ENCODE data around the gene IL20RA.
"Not testable (repeated sequence)": the region's sequence is repeated elsewhere in the genome, so short reads cannot be mapped to it uniquely, and the experiment has no call there.

IL20RA gene

DNA sequence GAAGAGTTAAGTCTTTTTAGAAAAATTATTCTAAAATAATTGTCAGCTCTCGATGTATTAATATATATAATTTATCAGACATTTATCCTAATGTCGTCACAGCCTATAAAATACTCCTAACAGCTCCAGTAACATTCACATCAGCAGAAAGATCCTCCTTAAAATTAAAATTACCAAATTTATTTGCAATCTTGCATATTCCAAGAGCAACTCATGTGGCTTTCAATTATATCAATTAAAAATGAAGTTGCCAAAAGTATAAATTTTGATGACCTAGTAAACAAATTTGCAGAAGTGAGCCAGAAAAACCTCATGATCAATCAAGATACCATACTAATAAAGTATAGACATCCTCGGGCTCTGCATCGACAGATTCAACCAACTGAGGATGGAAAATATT is 60.2 kb downstream of the IL20RA start:
- no peak for TF ChIP-seq ZNF274 (IDR thresholded peaks at IDR 0.05; ENCODE audit: low read depth, low read length)
- H3K4me3 ChIP-seq (ENCODE audit: low read length), result no peak overlapping the region

DNA sequence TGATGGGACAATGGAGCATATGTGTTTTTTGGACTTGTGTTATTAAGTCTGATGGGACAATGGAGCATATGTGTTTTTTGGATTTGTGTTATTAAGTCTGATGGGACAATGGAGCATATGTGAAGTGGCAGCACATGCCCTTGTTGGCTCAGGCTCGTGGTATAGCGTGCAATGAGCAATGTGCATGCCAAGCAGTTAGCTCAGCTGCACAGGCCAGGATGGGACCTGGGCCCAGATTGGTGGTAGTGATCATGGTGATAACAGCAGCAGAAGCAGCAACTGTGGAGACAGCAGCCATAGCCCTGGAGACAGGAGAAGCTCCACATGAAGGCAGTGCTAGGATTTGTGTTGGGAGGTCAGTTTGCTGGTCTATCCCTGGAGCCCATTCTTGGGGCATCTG is 61.1 kb downstream of the IL20RA start:
- TF ChIP-seq ZNF274 (IDR thresholded peaks at IDR 0.05; ENCODE audit: low read depth, low read length), result no peak

DNA sequence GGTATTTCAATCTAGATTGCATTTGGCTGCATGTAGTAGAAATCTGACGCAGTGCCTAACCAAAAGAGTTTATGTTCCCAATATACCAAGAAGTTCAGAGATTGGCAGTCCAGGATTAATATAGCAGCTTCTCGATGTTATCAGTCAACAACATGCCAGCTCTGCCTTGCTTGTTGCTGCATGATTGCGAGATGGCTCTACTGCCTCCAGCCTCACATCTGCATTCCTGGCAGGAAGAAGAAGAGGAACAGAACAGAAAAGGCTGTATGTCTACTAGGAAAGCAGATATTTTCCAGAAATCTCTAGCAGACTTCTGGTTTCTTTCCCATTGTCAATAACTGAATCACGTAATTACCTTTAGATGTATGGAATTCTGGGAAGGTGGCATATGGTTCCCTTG is 61.8 kb downstream of the IL20RA start:
- TF ChIP-seq ZNF274 (IDR thresholded peaks at IDR 0.05; ENCODE audit: low read depth, low read length), result no peak
- no peak overlapping the region for H3K4me3 ChIP-seq (ENCODE audit: low read length)

More for the DNA sequence above, 61.1 kb downstream of the IL20RA start:
- no peak overlapping the region for H3K4me3 ChIP-seq (ENCODE audit: low read length)

DNA sequence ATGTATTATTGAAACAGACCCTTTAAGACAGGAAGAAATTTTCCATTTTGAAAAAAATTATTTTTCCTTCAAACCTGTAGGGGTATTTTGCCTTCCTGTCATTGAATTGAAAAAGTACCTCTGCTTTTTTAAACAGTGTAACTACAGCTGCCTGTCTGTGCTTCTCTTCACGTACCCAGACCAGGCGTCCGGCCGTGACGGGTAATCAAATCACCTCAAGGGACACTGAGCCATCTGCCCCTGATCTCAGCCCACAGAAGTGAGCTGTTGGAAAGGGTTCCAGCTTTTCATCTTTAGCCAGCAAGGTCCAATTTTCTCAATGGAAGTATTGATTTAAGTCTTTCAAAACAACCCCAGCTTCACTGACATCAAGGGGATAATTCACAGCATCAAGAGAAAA is 64.7 kb downstream of the IL20RA start:
- no peak for TF ChIP-seq ZNF274 (IDR thresholded peaks at IDR 0.05; ENCODE audit: low read depth, low read length)

DNA sequence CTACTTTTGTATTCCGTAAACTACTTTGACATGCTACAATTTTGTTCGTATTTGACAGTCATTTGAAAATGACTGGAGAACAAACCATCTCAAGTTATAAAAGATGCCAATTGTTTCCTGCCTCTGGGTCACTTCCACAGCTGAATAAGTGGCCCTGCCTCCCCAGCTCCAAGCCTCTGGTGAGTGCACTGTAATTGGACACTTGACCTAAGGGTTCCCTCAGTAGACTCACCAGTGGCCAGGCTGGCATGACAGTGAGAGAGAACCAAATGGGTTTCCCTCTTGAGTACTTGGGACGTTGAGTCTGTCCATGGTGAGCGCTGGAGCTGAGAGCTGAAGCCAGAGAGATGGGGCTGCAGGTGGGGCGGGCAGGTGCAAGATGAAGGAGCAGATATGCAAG is 65.6 kb downstream of the IL20RA start:
- no peak overlapping the region for H3K4me3 ChIP-seq (ENCODE audit: low read length)
- TF ChIP-seq ZNF274 (IDR thresholded peaks at IDR 0.05; ENCODE audit: low read depth, low read length), result no peak

More for the DNA sequence above, 64.7 kb downstream of the IL20RA start:
- H3K4me3 ChIP-seq (ENCODE audit: low read length), result no peak overlapping the region

DNA sequence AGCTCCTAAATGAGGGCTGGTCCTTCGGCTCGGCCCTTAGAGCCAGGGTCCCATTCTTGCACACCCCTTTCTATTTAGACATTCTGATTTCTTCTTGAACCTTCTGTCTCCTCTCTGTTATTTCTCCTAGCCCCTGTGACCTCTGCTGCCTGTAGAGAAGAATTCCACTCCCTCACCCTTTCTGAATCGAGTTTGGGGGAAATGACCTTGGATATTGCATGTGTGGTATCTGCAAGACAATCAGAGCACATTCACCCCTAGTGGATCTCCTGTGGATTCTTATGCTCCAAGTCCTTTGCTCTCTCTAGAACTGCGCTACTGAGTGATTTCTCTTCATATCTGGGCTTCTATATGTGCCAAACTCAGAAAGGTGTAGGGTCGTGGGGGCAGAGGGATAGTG is 67.7 kb downstream of the IL20RA start:
- H3K4me3 ChIP-seq (ENCODE audit: low read length), result no peak overlapping the region
- TF ChIP-seq ZNF274 (IDR thresholded peaks at IDR 0.05; ENCODE audit: low read depth, low read length), result no peak

DNA sequence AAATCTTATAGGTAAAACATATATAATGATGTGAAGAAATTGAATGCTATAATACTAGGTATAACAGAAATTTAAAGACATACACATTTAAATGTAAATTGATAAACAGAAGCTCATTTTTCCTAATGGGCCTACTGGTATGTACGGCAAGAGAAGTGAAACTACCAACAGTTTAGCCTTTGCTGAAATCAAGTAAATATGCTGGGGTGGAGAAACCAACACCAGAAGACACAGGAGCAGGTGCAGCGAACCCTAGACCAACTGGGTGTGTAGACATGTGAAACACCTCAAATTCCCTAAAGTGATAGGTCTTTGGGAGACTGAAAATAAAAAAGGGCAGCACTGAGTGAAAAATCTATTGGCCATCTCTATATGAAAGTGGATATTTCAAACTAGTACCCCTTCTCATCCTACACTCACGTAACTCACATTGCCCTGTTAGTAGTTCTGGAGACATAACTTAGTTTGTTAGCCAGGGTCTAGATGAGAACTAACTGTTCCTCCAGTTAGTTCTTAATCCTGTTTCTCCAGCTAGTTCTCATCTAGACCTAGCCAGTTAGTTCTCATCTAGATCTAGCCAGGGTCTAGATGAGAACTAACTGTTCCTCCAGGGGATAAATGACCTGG is 69.6 kb downstream of the IL20RA start:
- TF ChIP-seq ZNF274 (IDR thresholded peaks at IDR 0.05; ENCODE audit: low read depth, low read length), result no peak

DNA sequence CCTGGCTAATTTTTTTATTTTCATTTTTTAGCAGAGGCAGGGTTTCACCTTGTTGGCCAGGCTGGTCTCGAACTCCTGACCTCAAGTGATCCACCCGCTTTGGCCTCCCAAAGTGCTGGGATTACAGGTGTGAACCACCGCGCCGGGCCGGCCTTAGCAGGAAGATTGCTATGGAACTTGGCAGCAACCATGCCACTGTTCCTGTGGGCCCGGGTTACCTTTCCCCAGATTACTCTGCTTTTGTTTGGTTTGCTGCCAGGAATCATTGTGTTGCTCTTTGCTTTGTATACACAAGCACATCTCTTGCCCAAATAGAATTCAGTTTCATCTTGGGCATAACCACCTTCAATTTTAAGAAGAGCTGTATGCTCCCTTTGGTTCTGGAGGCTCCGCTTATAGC is 71.0 kb downstream of the IL20RA start:
- not testable (repeated sequence) for H3K4me3 ChIP-seq (ENCODE audit: low read length)

More for the DNA sequence above, 69.6 kb downstream of the IL20RA start:
- no peak overlapping the region for H3K4me3 ChIP-seq (ENCODE audit: low read length)

DNA sequence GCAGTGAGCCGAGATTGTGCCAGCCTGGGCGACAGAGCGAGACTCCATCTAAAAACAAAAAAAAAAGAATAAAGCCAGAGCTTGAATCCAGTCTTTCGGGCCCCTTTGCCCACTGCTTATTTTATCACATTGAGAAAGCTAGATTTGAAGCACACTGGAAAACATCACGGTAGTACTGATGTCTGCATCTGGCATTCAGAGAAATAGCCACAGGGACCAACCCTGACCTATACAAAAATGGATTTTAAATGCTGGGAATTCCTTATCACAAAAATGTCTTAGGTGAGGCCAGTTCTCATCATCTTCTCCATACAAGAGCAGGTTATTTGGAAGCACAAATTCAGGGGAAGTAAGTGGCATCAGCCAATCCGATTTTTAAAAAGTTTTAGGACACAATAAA is 73.2 kb downstream of the IL20RA start:
- H3K4me3 ChIP-seq (ENCODE audit: low read length), result no peak overlapping the region
- TF ChIP-seq ZNF274 (IDR thresholded peaks at IDR 0.05; ENCODE audit: low read depth, low read length), result no peak

DNA sequence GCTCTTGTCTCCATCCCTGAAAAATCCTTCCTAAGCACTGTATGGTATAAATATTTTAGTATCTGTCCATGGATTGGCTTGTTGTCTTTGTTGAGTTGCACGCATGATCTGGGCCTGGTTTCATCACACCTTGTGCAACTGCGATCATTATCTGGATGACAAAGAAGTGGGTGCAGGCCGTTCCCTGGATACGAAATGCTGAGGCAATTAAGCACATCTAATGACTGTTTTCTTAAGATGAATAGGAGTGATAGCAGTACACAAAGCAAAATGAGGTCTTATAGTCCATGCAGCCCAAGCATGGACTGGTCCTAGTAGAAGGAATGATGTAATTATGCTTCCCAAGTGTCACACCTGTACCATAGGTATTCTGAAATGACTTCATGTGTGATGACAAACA is 74.8 kb downstream of the IL20RA start:
- no peak overlapping the region for H3K4me3 ChIP-seq (ENCODE audit: low read length)
- no peak for TF ChIP-seq ZNF274 (IDR thresholded peaks at IDR 0.05; ENCODE audit: low read depth, low read length)

DNA sequence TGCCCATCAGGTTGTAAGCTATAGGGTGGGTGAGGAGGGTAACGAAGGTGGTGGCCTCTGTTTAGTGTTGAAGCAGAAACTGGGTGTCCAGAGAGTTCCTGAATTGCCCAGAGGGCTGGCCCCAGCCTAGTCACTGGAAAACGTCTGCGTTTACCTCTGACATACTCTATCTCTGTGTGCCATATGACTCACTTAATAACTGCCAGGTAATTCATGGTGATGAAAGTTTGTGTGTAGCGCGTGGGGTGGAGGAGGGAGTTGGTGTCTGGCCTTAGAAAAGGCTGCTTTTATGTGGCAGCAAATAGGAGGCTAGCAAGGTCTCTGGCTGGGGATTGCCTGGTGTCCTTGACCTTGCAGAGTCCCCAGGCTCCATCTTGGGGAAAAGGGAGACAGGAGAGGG is 75.3 kb downstream of the IL20RA start:
- no peak for TF ChIP-seq ZNF274 (IDR thresholded peaks at IDR 0.05; ENCODE audit: low read depth, low read length)
- no peak overlapping the region for H3K4me3 ChIP-seq (ENCODE audit: low read length)

DNA sequence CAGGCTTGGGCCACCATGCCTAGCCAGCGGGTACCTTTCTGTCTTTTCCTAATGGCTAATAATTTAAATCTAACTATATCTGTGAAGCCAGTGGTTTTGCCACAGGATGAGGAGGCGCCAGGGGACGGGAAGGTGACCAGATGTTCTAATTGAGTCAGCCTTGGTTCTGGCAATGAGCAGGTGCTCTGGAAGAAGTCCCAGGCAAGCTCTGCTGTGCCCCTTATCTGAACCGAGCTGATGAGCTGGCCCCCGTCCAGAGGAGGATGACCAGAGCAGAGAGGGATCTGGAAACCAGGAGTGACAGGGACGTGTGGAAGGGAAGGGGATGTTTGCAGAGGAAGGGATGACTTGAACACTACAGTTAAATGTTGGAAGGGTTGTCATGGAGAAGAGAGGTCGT is 75.9 kb downstream of the IL20RA start:
- TF ChIP-seq ZNF274 (IDR thresholded peaks at IDR 0.05; ENCODE audit: low read depth, low read length), result no peak
- no peak overlapping the region for H3K4me3 ChIP-seq (ENCODE audit: low read length)

DNA sequence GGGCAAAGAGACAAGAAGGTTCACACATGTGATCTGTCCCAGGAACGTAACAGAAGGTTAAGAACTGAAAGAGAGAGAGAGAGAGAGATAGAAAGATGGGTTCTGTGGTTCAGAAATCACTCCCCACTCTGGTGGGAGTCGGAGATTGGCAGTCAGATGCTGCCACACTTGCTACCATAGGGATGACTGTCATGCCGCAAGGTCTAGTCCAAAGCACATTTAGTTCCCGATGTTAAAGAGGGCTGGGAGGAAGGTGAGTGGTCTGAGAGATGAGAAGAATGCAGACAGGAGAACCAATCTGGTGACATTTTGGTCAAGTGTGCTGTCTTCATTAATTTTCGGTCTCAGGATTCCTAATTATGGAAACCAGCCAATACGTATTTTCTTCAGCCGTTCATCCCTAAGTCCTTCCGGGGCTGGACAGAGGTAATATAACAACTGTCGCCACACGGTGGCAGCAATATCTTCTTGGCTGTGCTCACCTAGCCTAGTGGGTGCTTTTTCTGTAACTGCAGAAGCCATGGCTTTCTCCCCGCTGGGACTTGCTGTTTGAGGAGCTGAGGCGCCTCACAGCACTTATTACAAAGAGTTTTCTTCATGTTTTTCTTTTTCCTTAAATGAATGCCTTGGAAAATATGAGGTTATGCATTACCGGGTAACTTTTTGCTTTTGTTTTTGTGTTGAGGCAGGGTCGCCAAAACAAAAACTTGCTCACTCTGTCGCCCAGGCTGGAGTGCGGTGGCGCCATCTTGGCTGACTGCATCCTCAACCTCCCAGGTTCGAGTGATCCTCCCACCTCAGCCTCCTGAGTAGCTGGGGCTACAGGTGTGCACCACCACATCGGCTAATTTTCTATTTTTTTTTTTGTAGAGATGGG is 76.7 kb downstream of the IL20RA start:
- H3K4me3 ChIP-seq (ENCODE audit: low read length), result no peak overlapping the region
- TF ChIP-seq ZNF274 (IDR thresholded peaks at IDR 0.05; ENCODE audit: low read depth, low read length), result no peak

DNA sequence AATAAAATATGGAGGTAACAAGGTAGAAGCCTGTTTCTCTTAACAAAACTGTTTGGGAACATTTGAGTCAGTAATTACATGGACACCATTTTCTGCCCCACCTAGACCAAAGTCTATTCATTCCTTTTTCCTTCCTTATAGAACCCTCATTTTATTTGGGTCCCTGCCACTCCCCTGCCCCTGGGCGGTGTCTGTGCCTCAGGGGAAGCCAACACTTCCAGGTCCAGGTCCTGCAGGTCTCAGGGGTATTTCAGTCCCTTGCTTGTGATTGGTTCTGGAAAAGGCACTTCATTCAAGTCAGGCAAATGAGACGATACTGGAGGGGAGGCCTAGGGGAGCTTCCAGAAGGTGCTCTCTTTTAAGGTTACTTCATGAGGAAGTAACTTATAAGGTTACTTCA is 80.4 kb downstream of the IL20RA start:
- TF ChIP-seq ZNF274 (IDR thresholded peaks at IDR 0.05; ENCODE audit: low read depth, low read length), result no peak
- no peak overlapping the region for H3K4me3 ChIP-seq (ENCODE audit: low read length)

DNA sequence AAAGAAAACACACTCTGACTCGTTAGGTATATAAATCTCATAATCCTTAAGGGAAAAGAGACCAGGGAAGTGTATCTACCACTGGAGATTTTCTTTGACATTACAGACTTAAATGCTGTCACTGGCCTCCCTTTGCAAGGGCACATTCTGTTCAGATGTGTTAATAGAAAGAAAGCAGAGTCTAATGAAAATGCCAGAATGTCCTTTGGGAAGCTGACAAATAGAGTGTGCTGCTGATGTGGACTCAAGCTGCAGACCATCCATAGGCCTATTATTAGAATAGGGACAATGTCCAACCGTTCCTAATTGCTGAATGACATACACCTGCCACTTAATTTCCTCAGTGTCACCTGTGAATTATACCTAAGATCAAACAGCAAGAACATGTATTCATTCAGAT is 81.5 kb downstream of the IL20RA start:
- no peak overlapping the region for H3K4me3 ChIP-seq (ENCODE audit: low read length)
- TF ChIP-seq ZNF274 (IDR thresholded peaks at IDR 0.05; ENCODE audit: low read depth, low read length), result no peak
